Activated T-helper 1 cell treated with anti-CD3 and anti-CD28 coated beads, Interleukin-2, amount 50 U/mL, for 16 hours (primary cell): ENCODE measurements around the gene TGM4.
"Not testable (repeated sequence)": the region's sequence is repeated elsewhere in the genome, so short reads cannot be mapped to it uniquely, and the experiment has no call there.

Experiments
- DNase-seq, 2 donors: peaks; one replicate each; pipeline ENCODE4 v3.0.0-alpha.2; 2020; ENCODE audit warnings: low read depth in 1 of 2, low spot score in 1 of 2

The TGM4 gene

GRCh38 chr3:44874308-44874707 lies at the start of gene TGM4:
TGM4 (plus strand) TSS chr3:44874608; CDS start chr3:44874679, 71 bp downstream.
- DNase-seq, result no peak

DNA sequence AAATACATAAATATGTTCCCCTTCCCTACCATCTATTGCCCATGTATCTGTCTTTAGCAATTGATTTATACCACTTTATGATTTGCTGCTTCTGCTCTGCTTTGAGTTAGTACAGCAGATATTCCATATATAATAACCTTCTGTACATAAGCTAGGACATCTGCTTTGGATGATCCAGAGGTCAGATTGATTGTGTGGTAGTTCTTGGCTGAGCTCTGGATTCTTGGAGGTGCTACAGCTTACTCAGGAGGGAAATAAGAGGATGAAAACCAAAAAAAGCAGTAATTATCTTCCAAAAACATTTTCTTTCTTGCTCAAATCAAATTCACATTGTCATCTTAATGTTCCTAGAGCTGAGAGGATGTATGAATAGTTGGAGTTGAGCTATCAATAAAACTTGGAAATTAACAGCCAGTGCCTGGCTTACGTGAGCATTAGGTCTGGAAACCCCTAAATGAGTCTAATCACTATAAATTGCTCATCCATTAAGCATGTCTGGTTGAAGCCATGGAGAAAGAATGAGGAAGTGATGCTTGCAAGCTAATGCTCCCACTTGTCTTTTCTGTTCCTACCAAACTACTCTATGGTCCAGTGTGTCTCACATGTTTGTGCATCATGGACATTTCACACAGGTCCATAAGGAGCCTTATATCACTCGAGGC lies 49.0 kb upstream of the TGM4 start:
- no peak for DNase-seq

DNA sequence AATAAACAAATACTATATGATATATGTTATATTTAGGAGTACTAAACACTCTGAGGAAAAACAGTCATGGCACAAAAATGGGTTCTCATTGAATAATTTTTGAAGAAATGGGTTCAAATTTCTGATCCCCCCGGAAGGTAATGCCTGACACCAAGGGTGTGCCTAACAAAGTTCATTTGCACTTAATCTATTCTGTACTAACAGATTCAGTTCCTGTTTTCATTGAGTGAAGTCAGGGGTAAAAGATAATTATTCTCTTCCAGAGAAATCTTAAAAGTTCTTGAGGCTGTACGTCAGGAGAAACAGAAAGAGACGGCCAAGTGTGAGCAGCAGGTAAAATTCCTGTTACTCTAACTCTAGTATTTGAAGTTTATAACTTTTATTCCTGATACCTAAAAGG lies 47.2 kb upstream of the TGM4 start:
- no peak for DNase-seq

DNA sequence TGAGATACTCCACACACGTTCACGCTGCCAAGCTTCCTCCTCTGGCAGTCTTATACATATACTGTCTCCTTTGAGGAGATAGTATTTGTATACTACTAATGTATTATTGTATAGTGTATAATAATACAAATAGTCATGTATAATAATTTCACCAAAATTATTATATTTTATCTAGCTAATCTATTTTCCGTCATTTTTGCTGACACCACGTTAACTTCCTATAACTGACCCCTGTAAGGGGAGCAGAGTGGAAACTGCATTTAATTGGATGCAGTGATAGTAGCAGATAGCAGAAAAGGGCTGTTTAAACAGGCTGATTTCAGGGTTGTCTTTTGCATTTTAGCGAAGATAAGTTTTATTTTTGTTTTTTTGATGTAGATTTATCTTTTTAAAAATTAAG lies 43.2 kb upstream of the TGM4 start:
- DNase-seq, result no peak

GRCh38 chr3:44832032-44832431 lies 42.4 kb upstream of the TGM4 start:
- DNase-seq, result no peak

GRCh38 chr3:44832965-44833364 lies 41.4 kb upstream of the TGM4 start:
- DNase-seq, result no peak

- DNase-seq, result no peak
Observed at GRCh38 chr3:44833394-44833793, 41.0 kb upstream of the TGM4 start.

- no peak for DNase-seq
Observed at GRCh38 chr3:44835684-44836083, 38.7 kb upstream of the TGM4 start.

GRCh38 chr3:44842376-44842775 lies 32.0 kb upstream of the TGM4 start:
- DNase-seq, result no peak

GRCh38 chr3:44845528-44846520 lies 28.6 kb upstream of the TGM4 start:
- DNase-seq, result no peak

- no peak for DNase-seq
Observed at GRCh38 chr3:44848634-44849033, 25.8 kb upstream of the TGM4 start.

DNA sequence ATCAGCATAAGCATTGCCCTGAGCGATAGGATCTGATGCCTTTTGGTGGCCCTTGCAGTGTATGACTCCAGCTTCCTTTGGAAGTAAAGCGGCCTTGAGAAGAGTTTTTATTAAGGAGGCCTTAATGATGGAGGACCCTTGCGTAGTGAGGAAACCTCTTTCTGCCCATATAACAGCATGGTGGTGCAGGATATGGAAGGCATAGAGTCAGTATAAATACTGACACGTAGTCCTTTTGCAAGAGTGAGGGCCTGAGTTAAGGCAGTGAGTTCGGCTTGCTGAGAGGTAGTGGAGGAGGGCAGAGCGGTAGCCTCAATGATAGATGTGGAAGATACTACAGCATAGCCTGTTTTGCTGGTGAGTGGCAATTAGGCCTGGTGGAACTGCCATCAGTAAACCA lies 17.7 kb upstream of the TGM4 start:
- DNase-seq, result not testable (repeated sequence)

- no peak for DNase-seq
Observed at GRCh38 chr3:44860117-44860516, 14.3 kb upstream of the TGM4 start.

DNA sequence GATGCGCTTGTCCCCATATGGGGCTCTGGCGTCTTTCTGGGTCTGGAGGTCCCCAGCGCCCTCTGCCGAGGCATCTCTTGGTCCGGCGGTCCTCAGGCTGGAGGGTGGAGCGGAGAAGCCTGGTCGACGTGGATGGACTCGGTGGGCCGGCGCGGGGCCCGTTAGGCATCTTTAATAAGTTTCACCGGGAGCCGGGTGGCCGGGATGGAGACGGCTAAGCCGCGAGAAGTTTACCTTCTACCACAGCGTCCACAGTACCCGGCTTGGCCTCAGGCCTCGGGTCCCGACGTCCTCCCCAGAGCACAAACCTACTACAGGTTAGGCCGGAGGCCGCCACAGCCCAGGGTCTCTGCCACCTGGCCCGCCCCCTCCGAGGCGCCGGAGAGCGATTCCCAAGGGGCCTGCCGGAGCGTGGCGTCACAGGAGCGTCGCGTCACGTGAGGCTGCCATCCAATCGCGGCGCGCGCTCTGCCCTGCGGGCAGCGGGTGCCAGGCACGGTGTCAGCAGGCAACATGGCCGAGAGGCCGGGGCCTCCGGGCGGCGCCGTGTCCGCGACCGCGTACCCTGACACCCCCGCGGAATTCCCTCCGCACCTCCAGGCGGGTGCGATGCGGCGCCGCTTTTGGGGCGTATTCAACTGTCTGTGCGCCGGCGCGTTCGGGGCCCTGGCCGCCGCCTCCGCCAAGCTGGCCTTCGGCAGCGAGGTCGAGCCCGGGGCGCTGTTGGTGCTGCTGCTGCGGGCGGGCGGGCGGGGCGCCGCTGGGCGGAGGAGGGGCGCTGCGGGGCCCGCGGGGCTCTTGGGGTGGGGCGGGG lies 12.8 kb upstream of the TGM4 start, which contains the start of gene TMEM42:
TSS of gene TMEM42 (plus strand) at position 501 of the 814 bp plus-strand sequence. CDS start at position 514, 13 bp downstream.
- DNase-seq, result peak; percentile 75 to 81

GRCh38 chr3:44862226-44862637 lies 12.2 kb upstream of the TGM4 start:
- no peak for DNase-seq

GRCh38 chr3:44865272-44866035 lies 9.0 kb upstream of the TGM4 start:
- no peak for DNase-seq

GRCh38 chr3:44867421-44868111 lies 6.8 kb upstream of the TGM4 start:
- no peak for DNase-seq

DNA sequence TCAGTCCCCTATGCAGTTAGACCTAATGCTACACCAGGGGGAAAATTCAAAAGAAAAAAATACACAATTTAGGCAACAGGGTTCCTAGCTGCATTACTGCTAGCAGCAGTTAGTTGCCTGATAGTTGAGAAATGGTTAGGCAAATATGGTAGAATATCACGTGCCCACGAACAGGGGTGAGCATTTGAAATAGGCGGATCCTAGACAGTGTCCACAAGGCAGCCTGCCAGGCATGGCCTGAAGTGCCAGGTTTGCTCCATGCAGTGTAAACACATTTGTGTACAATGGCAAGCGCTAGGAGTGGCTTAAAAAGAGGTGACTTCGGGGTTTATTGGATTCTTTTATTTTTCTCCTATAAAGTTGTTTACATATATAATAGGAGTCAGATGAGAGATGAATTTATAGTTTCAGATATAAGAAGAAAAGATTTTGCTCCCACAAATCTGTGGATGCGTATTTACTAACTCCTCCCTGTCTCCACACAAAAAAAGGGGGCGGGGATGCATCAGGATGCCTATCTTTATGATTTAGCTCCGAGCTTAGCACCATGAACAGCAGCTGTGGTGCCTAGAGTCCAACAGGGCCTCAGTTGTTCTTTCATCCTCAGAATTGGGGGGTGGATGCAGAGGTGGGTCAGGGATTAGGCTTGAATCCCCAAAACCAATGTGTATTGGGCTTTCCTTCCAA lies 3.9 kb upstream of the TGM4 start:
- DNase-seq, result no peak

GRCh38 chr3:44875596-44875995 lies 1.2 kb downstream of the TGM4 start:
- DNase-seq, result no peak
